Parathyroid adenoma (tissue), 2 donors: ENCODE results near the gene ANLN.
"Not testable (repeated sequence)": the region's sequence is repeated elsewhere in the genome, so short reads cannot be mapped to it uniquely, and the experiment has no call there.

Source experiments
- H2AFZ ChIP-seq: fragments of 300-600 bp; sonication (generic); one replicate; pipeline ENCODE4 v1.7.0; 2017; ENCODE audit warnings: antibody characterized with exemption, mild to moderate bottlenecking
- H3K27ac ChIP-seq: fragments of 300-600 bp; sonication (generic); one replicate; pipeline ENCODE4 v1.7.0; 2017
- H3K27me3 ChIP-seq: fragments of 300-600 bp; sonication (generic); one replicate; pipeline ENCODE4 v1.7.0; 2017; ENCODE audit warnings: low read length; ENCODE audit not compliant: control insufficient read depth, insufficient read depth
- H3K36me3 ChIP-seq: fragments of 300-600 bp; sonication (generic); one replicate; pipeline ENCODE4 v1.7.0; 2017; ENCODE audit warnings: low read length; ENCODE audit not compliant: control insufficient read depth, insufficient read depth
- H3K4me1 ChIP-seq: fragments of 300-600 bp; sonication (generic); one replicate; pipeline ENCODE4 v1.7.0; 2017; ENCODE audit warnings: control low read depth
- H3K4me2 ChIP-seq: fragments of 300-600 bp; sonication (generic); one replicate; pipeline ENCODE4 v1.7.0; 2017; ENCODE audit warnings: low read length
- H3K4me3 ChIP-seq: fragments of 300-600 bp; sonication (generic); one replicate; pipeline ENCODE4 v1.7.0; 2017; ENCODE audit warnings: low read depth, low read length
- H3K79me2 ChIP-seq: fragments of 300-600 bp; sonication (generic); one replicate; pipeline ENCODE4 v1.7.0; 2017; ENCODE audit warnings: control low read depth
- H3K9ac ChIP-seq: fragments of 300-600 bp; sonication (generic); one replicate; pipeline ENCODE4 v1.7.0; 2017; ENCODE audit warnings: mild to moderate bottlenecking
- H3K9me3 ChIP-seq: fragments of 300-600 bp; sonication (generic); one replicate; pipeline ENCODE4 v1.7.0; 2017; ENCODE audit warnings: low read length; ENCODE audit not compliant: control insufficient read depth
- CTCF ChIP-seq: fragments of 300-600 bp; sonication (generic); IDR thresholded peaks from one replicate; pipeline ENCODE4 v1.7.0; 2017; ENCODE audit warnings: antibody characterized with exemption, mild to moderate bottlenecking
- donor health status: primary hyperparathyroidism.

ANLN gene

GRCh38 chr7:36459236-36459960, 69.7 kb downstream of the ANLN start:
- no peak overlapping the region for H2AFZ ChIP-seq
- H3K9me3 ChIP-seq: no peaks in the 10 kb centered on the region
- no peaks in the 10 kb centered on the region for H3K4me1 ChIP-seq
- no peak overlapping the region for H3K4me3 ChIP-seq
- no peaks in the 10 kb centered on the region for H3K36me3 ChIP-seq
- H3K27ac ChIP-seq: no peak overlapping the region
- no peaks in the 10 kb centered on the region for H3K79me2 ChIP-seq
- H3K4me2 ChIP-seq: no peak overlapping the region
- no peak overlapping the region for H3K9ac ChIP-seq
- H3K27me3 ChIP-seq: no peaks in the 10 kb centered on the region
- TF ChIP-seq CTCF: no peak

- no peaks in the 10 kb centered on the region for H3K27me3 ChIP-seq
- H3K4me1 ChIP-seq: no peaks in the 10 kb centered on the region
- TF ChIP-seq CTCF: no peak
- H3K36me3 ChIP-seq: no peaks in the 10 kb centered on the region
- H3K4me2 ChIP-seq: no peak overlapping the region
- no peaks in the 10 kb centered on the region for H3K9me3 ChIP-seq
- H2AFZ ChIP-seq: no peak overlapping the region
- no peak overlapping the region for H3K9ac ChIP-seq
- H3K4me3 ChIP-seq: no peak overlapping the region
- H3K79me2 ChIP-seq: no peaks in the 10 kb centered on the region
- H3K27ac ChIP-seq: no peak overlapping the region
These were observed 71.3 kb downstream of the ANLN start for GRCh38 chr7:36460811-36461429.

- no peak overlapping the region for H2AFZ ChIP-seq
- H3K79me2 ChIP-seq: no peaks in the 10 kb centered on the region
- no peaks in the 10 kb centered on the region for H3K36me3 ChIP-seq
- no peaks in the 10 kb centered on the region for H3K27me3 ChIP-seq
- no peak overlapping the region for H3K27ac ChIP-seq
- TF ChIP-seq CTCF: no peak
- no peak overlapping the region for H3K4me2 ChIP-seq
- H3K9ac ChIP-seq: no peak overlapping the region
- no peak overlapping the region for H3K4me3 ChIP-seq
- no peaks in the 10 kb centered on the region for H3K9me3 ChIP-seq
- H3K4me1 ChIP-seq: no peaks in the 10 kb centered on the region
These were observed 73.0 kb downstream of the ANLN start for GRCh38 chr7:36462551-36463137.

- no peak overlapping the region for H2AFZ ChIP-seq
- no peak overlapping the region for H3K9ac ChIP-seq
- H3K36me3 ChIP-seq: no peaks in the 10 kb centered on the region
- H3K79me2 ChIP-seq: no peaks in the 10 kb centered on the region
- no peak overlapping the region for H3K4me3 ChIP-seq
- no peaks in the 10 kb centered on the region for H3K27me3 ChIP-seq
- H3K4me1 ChIP-seq: peaks cover 11% of the 10 kb centered on the region
- no peak overlapping the region for H3K4me2 ChIP-seq
- H3K27ac ChIP-seq: no peak overlapping the region
- H3K9me3 ChIP-seq: no peaks in the 10 kb centered on the region
- no peak for TF ChIP-seq CTCF
These were observed 74.6 kb downstream of the ANLN start for GRCh38 chr7:36464271-36464670.

GRCh38 chr7:36466001-36466400, 76.3 kb downstream of the ANLN start:
- H3K9ac ChIP-seq, H3K27me3 ChIP-seq, H3K9me3 ChIP-seq, H3K27ac ChIP-seq, H3K4me3 ChIP-seq, H3K79me2 ChIP-seq, H2AFZ ChIP-seq, H3K36me3 ChIP-seq, H3K4me2 ChIP-seq: not testable (repeated sequence)
- peaks cover 19% of the 10 kb centered on the region for H3K4me1 ChIP-seq
